AG04450 (cell line): ENCODE measurements around the gene MAML3. TPM values are rescaled to one million over a fixed set of nuclear protein-coding genes. Genes with fewer than 3 reads are reported as not detected.

Source experiments
- CTCF ChIA-PET: fragments of 300-600, 350-600 bp; formaldehyde crosslinking; extraction: SDS; loops from one replicate; lab custom pipeline; 2022; ENCODE audit warnings: antibody characterized with exemption, inconsistent platforms; lab: Charles Lee
- POLR2A ChIA-PET: fragments of 350-600 bp; formaldehyde crosslinking; extraction: SDS; loops from one replicate; lab custom pipeline; 2021; ENCODE audit warnings: antibody characterized with exemption, inconsistent platforms; lab: Yijun Ruan, JAX
- DNase-seq: peaks from one replicate; pipeline ENCODE4 v3.0.0-alpha.2; 2011; ENCODE audit warnings: low read depth, low spot score
- H3K27ac ChIP-seq: one replicate; pipeline ENCODE4 v1.5.1; 2012; ENCODE audit warnings: low read depth, low read length, control low read depth
- H3K27me3 ChIP-seq: one replicate; pipeline ENCODE4 v1.6.0; 2012; ENCODE audit warnings: low read length; ENCODE audit not compliant: control insufficient read depth, insufficient read depth
- H3K4me3 ChIP-seq: 2 replicates; pipeline ENCODE4 v1.5.1; 2011; ENCODE audit warnings: mild to moderate bottlenecking, low read depth, low read length, control low read depth
- H3K9me3 ChIP-seq: 2 replicates; pipeline ENCODE4 v1.5.1; 2012; ENCODE audit warnings: low read length; ENCODE audit not compliant: control insufficient read depth, insufficient read depth
- CTCF ChIP-seq: IDR thresholded peaks from 2 replicates; pipeline ENCODE4 v1.5.1; 2011; ENCODE audit warnings: low read depth, low read length, control low read depth, inconsistent platforms
- polyA plus RNA-seq: library from polyadenylated mRNA; depleted of rRNA; stranded (reverse); fragments of >200 nt; gene quantifications from 2 replicates; pipeline ENCODE4 v1.2.3, GENCODE V29; 2011

MAML3 gene
- polyA plus RNA-seq, 1 experiment, result 4.1 TPM

- DNase-seq, result no peak
- no peak overlapping the region for H3K27ac ChIP-seq
- TF ChIP-seq CTCF, result no peak
- CTCF ChIA-PET, result no interaction called here
- POLR2A ChIA-PET, result interaction anchor here (0.6 kb wide), 1 partner anchor 342 kb away, joined by 3 read pairs; no protein-coding TSS in a partner anchor
- H3K27me3 ChIP-seq, result no peaks in the 10 kb centered on the region
- H3K9me3 ChIP-seq, result peaks cover 4% of the 10 kb centered on the region; the same call in 1 of the 2 replicates
- no peak overlapping the region for H3K4me3 ChIP-seq
These were observed 344.9 kb downstream of the MAML3 start for GRCh38 chr4:139808808-139809756.

DNA sequence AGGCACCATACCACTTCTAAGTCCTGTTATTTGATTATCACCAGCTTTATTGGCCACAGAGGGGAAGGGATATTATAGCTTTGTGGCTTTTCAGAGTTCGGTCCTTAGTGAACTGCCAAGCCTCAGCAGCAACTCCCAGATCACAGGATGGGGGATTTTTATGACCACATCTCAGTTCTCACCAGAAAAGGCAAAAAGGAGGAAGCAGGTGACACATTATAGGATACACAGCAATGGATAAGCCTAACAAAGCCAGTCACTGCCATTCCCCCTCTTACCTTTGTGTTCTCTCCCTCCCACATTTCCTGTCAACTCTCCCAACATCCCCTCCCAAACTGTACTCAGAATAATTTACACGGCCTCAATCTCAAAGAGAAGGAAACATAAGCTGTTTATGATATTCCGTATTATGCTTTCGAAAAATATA, 345.6 kb downstream of the MAML3 start:
- no peak for TF ChIP-seq CTCF
- Histone ChIP-seq H3K27me3 (no peaks in the 10 kb centered on the region), H3K4me3 (no peak overlapping the region), H3K27ac (no peak overlapping the region), H3K9me3 (peaks cover 4% of the 10 kb centered on the region; the same call in 1 of the 2 replicates)
- ChIA-PET CTCF (interaction anchor here (0.6 kb wide), 1 partner anchor 17 kb away, joined by 3 read pairs; no protein-coding TSS in a partner anchor), POLR2A (no interaction called here)
- DNase-seq, result no peak

DNA sequence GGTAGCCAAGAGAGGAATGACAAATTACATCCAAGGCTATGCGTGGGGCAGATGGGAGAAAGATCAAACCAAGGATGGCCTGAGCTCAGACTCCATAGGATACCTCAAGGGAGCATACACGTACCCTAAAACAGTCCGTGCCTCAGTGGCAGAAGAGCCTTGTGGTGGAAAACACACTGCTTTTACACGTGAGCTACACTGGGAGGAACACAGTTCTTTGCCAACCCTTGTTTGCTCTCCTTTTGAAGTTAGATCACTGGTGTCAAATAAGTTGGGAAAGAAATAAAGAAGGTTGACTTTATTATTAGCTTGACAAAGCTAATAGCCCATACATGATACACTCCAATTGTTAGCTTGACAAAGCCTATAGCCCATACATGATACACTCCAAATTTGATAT, 346.5 kb downstream of the MAML3 start:
- TF ChIP-seq CTCF, result no peak
- ChIA-PET POLR2A (no interaction called here), CTCF (no interaction called here)
- Histone ChIP-seq H3K27me3 (no peaks in the 10 kb centered on the region), H3K9me3 (peaks cover 4% of the 10 kb centered on the region; the same call in 1 of the 2 replicates), H3K27ac (no peak overlapping the region), H3K4me3 (no peak overlapping the region)
- no peak for DNase-seq

DNA sequence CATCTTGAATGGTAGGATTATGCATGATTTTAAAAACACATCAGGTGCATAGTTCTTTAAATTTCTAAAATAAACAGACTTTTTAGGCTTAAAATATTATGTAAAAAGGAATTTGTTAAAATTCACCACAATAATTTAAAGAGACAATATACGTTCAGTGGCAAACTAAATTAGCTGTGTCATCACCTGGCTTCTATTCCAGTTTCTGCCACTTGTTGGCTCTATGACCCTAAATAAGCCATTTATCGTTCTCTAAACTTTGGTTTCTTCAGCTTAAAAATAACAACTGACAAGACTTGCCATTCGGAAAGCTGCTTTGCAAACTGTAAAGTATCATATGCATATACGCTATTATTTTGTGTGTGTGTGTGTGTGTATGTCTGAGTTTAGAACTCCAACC, 347.1 kb downstream of the MAML3 start:
- Histone ChIP-seq H3K4me3 (no peak overlapping the region), H3K9me3 (peaks cover 4% of the 10 kb centered on the region; the same call in 1 of the 2 replicates), H3K27ac (no peak overlapping the region), H3K27me3 (no peaks in the 10 kb centered on the region)
- ChIA-PET POLR2A (no interaction called here), CTCF (no interaction called here)
- DNase-seq, result no peak
- TF ChIP-seq CTCF, result no peak

- Histone ChIP-seq H3K9me3 (no peaks in the 10 kb centered on the region), H3K27ac (no peak overlapping the region), H3K4me3 (no peak overlapping the region), H3K27me3 (no peaks in the 10 kb centered on the region)
- no peak for DNase-seq
- ChIA-PET POLR2A (no interaction called here), CTCF (no interaction called here)
- TF ChIP-seq CTCF, result no peak
These were observed 351.1 kb downstream of the MAML3 start for GRCh38 chr4:139802931-139803330.
